ENCODE results near the gene EPAS1. TPM values are rescaled to one million over a fixed set of nuclear protein-coding genes. Genes with fewer than 3 reads are reported as not detected.

EPAS1 gene
- total and polyA plus RNA-seq, 9 of the 15 experiments (the other 6 are each of a cell fraction or from before 2014, with no cell fraction given) = 0.25 to 11.2 (median 4.1) TPM

DNA sequence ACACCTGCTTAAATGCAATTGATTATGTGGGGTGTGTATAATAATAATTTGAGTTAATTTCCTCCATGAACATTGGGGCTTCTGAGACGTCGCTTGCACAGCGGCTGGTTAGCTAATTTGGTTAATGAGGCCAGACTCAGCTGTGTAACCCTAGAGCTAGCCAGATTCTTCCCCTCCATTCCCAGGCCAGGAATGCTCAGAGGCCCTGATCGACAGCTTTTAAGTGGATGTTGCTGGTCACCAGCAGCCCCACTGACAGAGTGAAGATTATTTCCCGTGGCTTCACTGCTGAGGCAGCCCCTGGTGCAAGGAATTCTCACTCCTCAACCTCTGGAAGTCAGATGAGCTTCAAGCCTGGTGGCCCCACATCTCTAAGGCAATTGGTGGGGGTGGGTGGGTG lies 12.4 kb upstream of the EPAS1 start:
- peaks cover 0 to 2% of the 10 kb centered on the region in 2 experiments; a peak in 1 of 5 replicates for H3K27me3 ChIP-seq (ENCODE audit: control insufficient read depth in 2 of 2, insufficient read depth in 2 of 2, low read length in 2 of 2)
- no peak overlapping the region for H2AFZ ChIP-seq (ENCODE audit: low read depth, low read length)
- no peaks in the 10 kb centered on the region for H3K36me3 ChIP-seq (ENCODE audit: control insufficient read depth, insufficient read depth, low read length)
- TF ChIP-seq RAD21 (CRISPR knock-in tag; conservative IDR thresholded peaks at IDR 0.05 in 1 of 2, IDR thresholded peaks at IDR 0.05 in 1 of 2) (no peak), FIP1L1 (IDR thresholded peaks at IDR 0.05; ENCODE audit: low read depth, low read length, poor library complexity, severe bottlenecking) (no peak), RFX5 (IDR thresholded peaks at IDR 0.05; ENCODE audit: low read depth, low read length) (no peak), ZNF699 (CRISPR knock-in tag; IDR thresholded peaks at IDR 0.05; ENCODE audit: insufficient replicate concordance) (no peak), ZNF449 (CRISPR knock-in tag; IDR thresholded peaks at IDR 0.05) (no peak), JUN (IDR thresholded peaks at IDR 0.05; ENCODE audit: borderline replicate concordance, low read depth, low read length) (no peak), JUN (CRISPR knock-in tag; IDR thresholded peaks at IDR 0.05; ENCODE audit: borderline replicate concordance) (no peak), SFPQ (IDR thresholded peaks at IDR 0.05; ENCODE audit: low read depth, low read length) (no peak), ZNF184 (CRISPR knock-in tag; IDR thresholded peaks at IDR 0.05) (no peak), NEUROD1 (IDR thresholded peaks at IDR 0.05; ENCODE audit: borderline replicate concordance, low read depth, low read length, partially characterized antibody) (no peak)
- TF ChIP-seq, protein P1, sequence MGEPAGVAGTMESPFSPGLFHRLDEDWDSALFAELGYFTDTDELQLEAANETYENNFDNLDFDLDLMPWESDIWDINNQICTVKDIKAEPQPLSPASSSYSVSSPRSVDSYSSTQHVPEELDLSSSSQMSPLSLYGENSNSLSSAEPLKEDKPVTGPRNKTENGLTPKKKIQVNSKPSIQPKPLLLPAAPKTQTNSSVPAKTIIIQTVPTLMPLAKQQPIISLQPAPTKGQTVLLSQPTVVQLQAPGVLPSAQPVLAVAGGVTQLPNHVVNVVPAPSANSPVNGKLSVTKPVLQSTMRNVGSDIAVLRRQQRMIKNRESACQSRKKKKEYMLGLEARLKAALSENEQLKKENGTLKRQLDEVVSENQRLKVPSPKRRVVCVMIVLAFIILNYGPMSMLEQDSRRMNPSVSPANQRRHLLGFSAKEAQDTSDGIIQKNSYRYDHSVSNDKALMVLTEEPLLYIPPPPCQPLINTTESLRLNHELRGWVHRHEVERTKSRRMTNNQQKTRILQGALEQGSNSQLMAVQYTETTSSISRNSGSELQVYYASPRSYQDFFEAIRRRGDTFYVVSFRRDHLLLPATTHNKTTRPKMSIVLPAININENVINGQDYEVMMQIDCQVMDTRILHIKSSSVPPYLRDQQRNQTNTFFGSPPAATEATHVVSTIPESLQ (CRISPR knock-in tag; IDR thresholded peaks at IDR 0.05) = no peak
- no peak overlapping the region for H3K27ac ChIP-seq (ENCODE audit: extremely low read depth, low read depth, low read length)
- no peaks in the 10 kb centered on the region for H3K9me1 ChIP-seq (ENCODE audit: control insufficient read depth, insufficient read depth, low read length)
- no peaks in the 10 kb centered on the region for H3K79me2 ChIP-seq (ENCODE audit: control insufficient read depth, insufficient read depth, low read length)
- ChIA-PET CTCF (ENCODE audit: low intra/inter-chr PET ratio) (no interaction called here), POLR2A (no interaction called here)
- BruUV-seq (replicated peaks) = no TSS peak
- no peak for ATAC-seq
- intact Hi-C loops (cut with micrococcal nuclease) = no loop called here
- H3K9ac ChIP-seq (ENCODE audit: insufficient read depth in 1 of 2, low read depth in 2 of 2, low read length in 2 of 2) = no peak overlapping the region
- in situ Hi-C loops (cut with MboI) = no loop called here
- no peak for FAIRE-seq
- no peaks in the 10 kb centered on the region for H3K9me3 ChIP-seq (replicated peaks; ENCODE audit: control insufficient read depth, insufficient read depth, low read depth, low read length)
- H4K20me1 ChIP-seq (replicated peaks; ENCODE audit: control insufficient read depth, insufficient read depth, low read length) = no peaks in the 10 kb centered on the region
- WGBS (ENCODE audit: insufficient coverage, low coverage, missing lambda C conversion rate) = 26% methylated on average over 5 of the region's 5 CpGs
- H3K4me2 ChIP-seq (ENCODE audit: insufficient read depth, low read length) = no peak overlapping the region
- H3K4me3 ChIP-seq = no peak overlapping the region
- peaks cover 0 to 3% of the 10 kb centered on the region in 2 experiments; a peak in 2 of 5 replicates for H3K4me1 ChIP-seq (replicated peaks in 1 of 2; ENCODE audit: control insufficient read depth in 2 of 2, insufficient read depth in 2 of 2, low read length in 2 of 2)
- no peak for DNase-seq (ENCODE audit: extremely low read depth in 1 of 4, low spot score in 3 of 4)
